ENCODE measurements around the gene SUV39H2.
"Not testable (repeated sequence)": the region's sequence is repeated elsewhere in the genome, so short reads cannot be mapped to it uniquely, and the experiment has no call there.

Gene SUV39H2

DNA sequence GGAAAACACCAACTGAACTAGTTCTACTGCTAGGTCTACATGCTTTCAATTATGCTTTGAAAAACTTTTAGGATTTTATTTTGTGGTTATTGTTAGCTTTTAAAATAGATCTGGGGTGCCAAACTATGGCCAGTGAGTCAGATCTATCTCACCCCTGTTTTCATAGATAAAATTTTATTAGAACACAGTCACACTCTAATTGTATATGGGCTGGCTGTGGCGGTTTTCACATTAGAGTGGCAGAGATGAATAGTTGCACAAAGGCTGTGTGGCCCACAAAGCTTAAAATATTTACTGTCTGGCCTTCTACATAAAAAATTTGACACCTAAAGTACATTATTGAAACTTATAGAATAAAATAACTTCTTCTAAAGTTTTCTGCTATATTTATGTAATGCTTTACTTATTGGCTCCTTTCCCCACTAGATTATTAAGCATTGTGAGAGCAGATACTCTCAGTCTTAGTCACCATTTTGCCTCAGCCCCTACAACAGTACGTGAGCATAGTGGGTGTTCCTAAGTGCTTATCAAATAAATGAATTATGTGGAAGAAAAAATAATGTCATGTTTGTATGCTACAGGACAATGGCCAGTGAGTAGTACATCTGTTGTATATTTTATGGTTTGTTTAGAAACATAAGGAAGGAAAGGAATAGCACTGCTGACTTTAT is 5.4 kb upstream of the SUV39H2 start:
- DNase-seq (ENCODE audit: low read depth in 2 of 2, low spot score in 1 of 2), result no peak

DNA sequence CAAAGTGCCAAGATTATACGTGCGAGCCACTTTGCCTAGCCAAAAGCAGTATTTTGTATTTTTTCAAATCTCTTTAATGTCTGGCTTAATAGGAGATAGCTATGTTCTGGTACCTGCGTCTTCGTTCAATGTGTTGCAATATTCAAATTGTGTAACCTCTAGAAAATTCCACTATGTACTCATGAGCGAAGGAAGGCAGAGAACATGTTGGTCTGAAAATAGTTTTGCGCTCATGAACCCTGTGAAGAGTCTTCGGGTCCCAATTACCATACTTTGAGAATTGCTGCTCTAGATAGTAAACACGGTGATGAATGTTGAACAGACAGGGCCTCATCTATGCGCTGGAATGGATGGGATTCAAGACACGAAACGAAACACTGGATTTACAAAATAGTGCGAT is 2.7 kb upstream of the SUV39H2 start:
- no peak for DNase-seq (ENCODE audit: low read depth in 2 of 2, low spot score in 1 of 2)

GRCh38 chr10:14876764-14877163 is 1.9 kb upstream of the SUV39H2 start:
- no peak for DNase-seq (ENCODE audit: low read depth in 2 of 2, low spot score in 1 of 2)

- DNase-seq (ENCODE audit: low read depth in 2 of 2, low spot score in 1 of 2), result no peak
Observed at GRCh38 chr10:14879124-14879927, 660 bp downstream of the SUV39H2 start.

DNA sequence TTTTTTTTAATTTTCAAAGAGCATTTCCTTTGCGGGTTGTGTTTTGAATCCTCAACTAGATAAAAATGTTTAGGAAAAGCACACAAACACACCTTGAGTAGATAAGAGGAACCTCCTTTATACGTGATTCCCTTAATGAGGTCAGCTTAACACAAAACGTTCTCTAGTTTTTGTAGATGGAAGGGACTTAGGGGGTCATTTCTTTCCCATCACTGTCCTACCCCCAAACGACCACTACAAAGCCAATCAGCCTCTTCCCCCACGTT is 1.2 kb downstream of the SUV39H2 start:
- DNase-seq (ENCODE audit: low read depth in 2 of 2, low spot score in 1 of 2), result no peak

GRCh38 chr10:14880229-14880628 is 1.6 kb downstream of the SUV39H2 start:
- no peak for DNase-seq (ENCODE audit: low read depth in 2 of 2, low spot score in 1 of 2)

GRCh38 chr10:14884082-14884481 is 5.4 kb downstream of the SUV39H2 start:
- DNase-seq (ENCODE audit: low read depth in 2 of 2, low spot score in 1 of 2), result no peak

GRCh38 chr10:14889318-14889717 is 10.7 kb downstream of the SUV39H2 start:
- DNase-seq (ENCODE audit: low read depth in 2 of 2, low spot score in 1 of 2), result no peak

GRCh38 chr10:14891151-14891550 is 12.5 kb downstream of the SUV39H2 start:
- no peak for DNase-seq (ENCODE audit: low read depth in 2 of 2, low spot score in 1 of 2)

- no peak for DNase-seq (ENCODE audit: low read depth in 2 of 2, low spot score in 1 of 2)
Observed at GRCh38 chr10:14904316-14904732, 25.7 kb downstream of the SUV39H2 start.

GRCh38 chr10:14904864-14905263 is 26.2 kb downstream of the SUV39H2 start:
- DNase-seq (ENCODE audit: low read depth in 2 of 2, low spot score in 1 of 2), result no peak

GRCh38 chr10:14905890-14906289 is 27.2 kb downstream of the SUV39H2 start:
- no peak for DNase-seq (ENCODE audit: low read depth in 2 of 2, low spot score in 1 of 2)

GRCh38 chr10:14906765-14907164 is 28.1 kb downstream of the SUV39H2 start:
- no peak for DNase-seq (ENCODE audit: low read depth in 2 of 2, low spot score in 1 of 2)

DNA sequence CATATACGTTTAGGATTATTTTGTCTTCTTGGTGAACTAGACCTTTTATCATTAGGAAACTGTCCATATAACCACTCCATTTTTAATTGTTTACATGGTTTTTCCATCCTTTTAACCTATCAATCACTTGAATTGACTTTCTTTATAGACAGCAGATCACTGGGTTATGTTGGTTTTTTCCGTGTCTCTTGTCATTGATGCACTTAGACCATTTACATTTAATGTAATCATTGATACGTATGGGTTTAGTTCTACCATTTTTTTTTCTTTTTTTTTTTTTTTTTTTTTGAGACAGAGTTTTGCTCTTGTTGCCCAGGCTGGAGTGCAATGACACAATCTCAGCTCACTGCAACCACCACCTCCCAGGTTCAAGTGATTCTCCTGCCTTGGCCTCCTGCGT is 28.9 kb downstream of the SUV39H2 start:
- not testable (repeated sequence) for DNase-seq (ENCODE audit: low read depth in 2 of 2, low spot score in 1 of 2)

- DNase-seq (ENCODE audit: low read depth in 2 of 2, low spot score in 1 of 2), result no peak
Observed at GRCh38 chr10:14909101-14909500, 30.4 kb downstream of the SUV39H2 start.

DNA sequence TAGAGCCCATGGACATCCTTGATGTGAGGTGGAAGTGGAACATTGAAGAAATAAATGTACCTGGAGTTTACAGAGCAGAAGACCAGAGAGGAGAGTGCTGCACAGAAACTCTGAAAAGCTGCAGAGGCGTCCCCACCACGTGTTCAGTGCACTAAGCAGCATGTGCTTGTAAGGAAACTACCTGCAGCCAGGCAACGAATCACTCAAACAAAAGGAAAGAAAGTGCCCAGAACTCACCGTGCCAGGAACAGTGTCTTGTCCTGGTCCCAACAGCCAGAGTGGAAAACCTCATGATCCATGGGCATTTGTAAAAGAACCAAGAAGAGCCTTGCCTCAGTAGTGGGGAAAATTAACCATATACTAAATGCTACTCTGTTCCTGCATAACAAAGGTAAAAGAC is 32.3 kb downstream of the SUV39H2 start:
- no peak for DNase-seq (ENCODE audit: low read depth in 2 of 2, low spot score in 1 of 2)

- no peak for DNase-seq (ENCODE audit: low read depth in 2 of 2, low spot score in 1 of 2)
Observed at GRCh38 chr10:14911801-14912200, 33.1 kb downstream of the SUV39H2 start.

DNA sequence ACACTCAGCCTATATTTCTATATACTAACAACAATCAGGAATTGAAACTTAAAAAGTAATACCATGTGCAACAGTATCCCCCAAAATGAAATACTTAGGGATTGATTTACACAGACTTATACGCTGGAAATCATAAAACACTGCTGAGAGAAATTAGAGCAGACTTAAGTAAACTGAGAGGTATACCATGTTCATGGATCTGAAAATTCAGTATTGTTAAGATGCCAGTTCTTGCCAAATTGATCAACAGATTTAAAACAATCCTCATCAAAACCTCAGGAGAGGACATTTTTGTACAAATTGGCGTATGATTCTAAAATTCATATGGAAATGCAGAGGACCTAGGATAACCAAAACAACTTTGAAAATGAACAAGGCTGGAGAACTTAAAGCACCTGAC is 37.9 kb downstream of the SUV39H2 start:
- DNase-seq (ENCODE audit: low read depth in 2 of 2, low spot score in 1 of 2), result no peak

DNA sequence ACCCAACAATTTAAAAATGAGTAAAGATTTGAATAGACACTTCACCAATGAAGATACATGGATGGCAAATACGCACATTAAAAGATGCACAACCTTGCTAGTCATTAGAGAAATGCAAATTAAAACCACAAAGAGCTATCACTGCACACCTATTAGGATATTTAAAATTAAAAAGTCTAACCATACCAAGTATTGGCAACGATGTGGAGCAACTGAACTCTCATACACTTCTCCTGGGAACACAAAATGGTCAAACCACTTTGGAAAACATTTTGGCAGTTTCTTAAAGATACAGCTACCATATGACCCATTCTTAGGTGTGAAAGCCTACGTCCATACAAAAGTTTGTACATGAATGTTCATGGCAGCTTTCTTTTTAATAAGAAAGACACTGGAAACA is 39.2 kb downstream of the SUV39H2 start:
- no peak for DNase-seq (ENCODE audit: low read depth in 2 of 2, low spot score in 1 of 2)

DNA sequence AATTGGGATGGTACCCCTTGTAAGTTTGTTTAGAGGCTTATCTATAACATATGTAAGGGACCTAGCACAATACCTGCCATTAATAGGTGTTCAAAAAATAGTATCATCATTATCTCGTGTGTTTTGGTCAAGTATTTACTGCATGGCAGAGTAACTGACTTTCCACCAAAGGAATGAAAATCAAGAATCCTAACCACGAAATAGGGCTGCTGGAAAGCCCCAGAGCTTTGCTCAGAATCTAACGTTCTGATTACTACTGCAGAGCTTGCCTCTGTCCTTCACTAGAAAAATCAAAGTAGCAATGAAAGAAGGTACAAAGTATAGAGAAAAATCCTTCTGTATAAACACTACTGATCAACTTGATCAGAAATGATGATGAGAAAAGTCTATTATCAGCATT is 40.3 kb downstream of the SUV39H2 start:
- DNase-seq (ENCODE audit: low read depth in 2 of 2, low spot score in 1 of 2), result no peak

DNA sequence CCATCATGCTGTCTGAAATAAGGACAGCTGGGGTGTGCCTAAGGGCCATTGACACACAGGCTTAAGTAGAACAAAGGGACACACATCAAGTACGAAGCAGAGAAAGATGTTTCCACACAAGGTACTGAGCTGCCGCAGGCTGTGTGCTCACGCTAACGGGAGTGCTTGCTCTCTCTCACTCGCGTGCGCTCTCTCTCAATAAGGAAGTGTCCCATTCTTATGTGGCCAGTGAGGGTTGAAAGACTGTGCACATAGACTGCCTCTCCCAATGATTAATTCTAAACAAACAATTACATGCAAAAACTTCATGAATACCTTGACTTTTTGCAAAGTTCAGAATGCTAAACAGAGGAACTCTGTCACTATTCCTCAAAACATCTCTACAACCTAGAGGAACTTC is 45.3 kb downstream of the SUV39H2 start:
- DNase-seq (ENCODE audit: low read depth in 2 of 2, low spot score in 1 of 2), result no peak

- no peak for DNase-seq (ENCODE audit: low read depth in 2 of 2, low spot score in 1 of 2)
Observed at GRCh38 chr10:14925268-14925667, 46.6 kb downstream of the SUV39H2 start.

GRCh38 chr10:14926061-14926470 is 47.4 kb downstream of the SUV39H2 start:
- DNase-seq (ENCODE audit: low read depth in 2 of 2, low spot score in 1 of 2), result no peak
